Mesenchymal stem cell (in vitro differentiated cells and primary cell): ENCODE results near the gene ILDR1.

Experiments
- DNase-seq: peaks from one replicate; pipeline ENCODE4 v3.0.0-alpha.2; 2013
- H2AFZ ChIP-seq: one replicate; pipeline ENCODE4 v1.6.1; 2013; ENCODE audit warnings: low read depth, mild to moderate bottlenecking, control low read depth, inconsistent platforms, low read length, moderate library complexity
- H2AK5ac ChIP-seq: 2 replicates; pipeline ENCODE4 v1.6.1; 2013; ENCODE audit warnings: low read length, moderate library complexity, mild to moderate bottlenecking, inconsistent platforms; ENCODE audit not compliant: severe bottlenecking
- H2BK120ac ChIP-seq: one replicate; pipeline ENCODE4 v1.6.1; 2013; ENCODE audit warnings: low read depth, mild to moderate bottlenecking, inconsistent platforms, low read length, moderate library complexity
- H2BK12ac ChIP-seq, 2 experiments: one replicate each; pipeline ENCODE4 v1.6.1; 2013; ENCODE audit warnings: inconsistent platforms in 2 of 2, low read length in 2 of 2, mild to moderate bottlenecking in 2 of 2, moderate library complexity in 2 of 2, control low read depth in 1 of 2
- H2BK15ac ChIP-seq: one replicate; pipeline ENCODE4 v1.6.1; 2013; ENCODE audit warnings: mild to moderate bottlenecking, low read depth, inconsistent platforms; ENCODE audit not compliant: poor library complexity, severe bottlenecking
- H2BK5ac ChIP-seq: 2 replicates; pipeline ENCODE4 v1.6.1; 2013; ENCODE audit warnings: low read depth, mild to moderate bottlenecking, low read length, control low read depth, inconsistent platforms; ENCODE audit not compliant: poor library complexity, severe bottlenecking
- H3K14ac ChIP-seq, 2 experiments: one replicate each; pipeline ENCODE4 v1.6.1; 2013; ENCODE audit warnings: inconsistent platforms in 2 of 2, low read length in 2 of 2, control low read depth in 1 of 2, mild to moderate bottlenecking in 1 of 2, moderate library complexity in 1 of 2
- H3K18ac ChIP-seq, 2 experiments: one replicate each; pipeline ENCODE4 v1.6.1; 2013; ENCODE audit warnings: inconsistent platforms in 2 of 2, low read length in 2 of 2, control low read depth in 1 of 2, low read depth in 1 of 2, mild to moderate bottlenecking in 1 of 2
- H3K23ac ChIP-seq, 2 experiments: one replicate each; pipeline ENCODE4 v1.6.1; 2013; ENCODE audit warnings: inconsistent platforms in 2 of 2, low read length in 2 of 2, mild to moderate bottlenecking in 2 of 2, moderate library complexity in 2 of 2, control low read depth in 1 of 2
- H3K27ac ChIP-seq: 2 replicates; pipeline ENCODE4 v1.5.1; 2013; ENCODE audit warnings: mild to moderate bottlenecking, moderate library complexity, low read length, control low read depth, inconsistent platforms; ENCODE audit not compliant: poor library complexity, severe bottlenecking
- H3K27me3 ChIP-seq, 2 experiments: 2 replicates each; pipeline versions ENCODE4 v1.6.1 to v1.7.0; 2013; ENCODE audit warnings: low read length in 2 of 2, mild to moderate bottlenecking in 2 of 2, moderate library complexity in 2 of 2, control low read depth in 1 of 2, inconsistent platforms in 1 of 2; ENCODE audit not compliant: control insufficient read depth in 1 of 2, insufficient read depth in 1 of 2
- H3K36me3 ChIP-seq, 2 experiments: 2 replicates each; pipeline versions ENCODE4 v1.6.1 to v1.7.0; 2013; ENCODE audit warnings: low read length in 2 of 2, control low read depth in 1 of 2, inconsistent platforms in 1 of 2, low read depth in 1 of 2, mild to moderate bottlenecking in 1 of 2; ENCODE audit not compliant: insufficient read depth in 2 of 2, control insufficient read depth in 1 of 2
- H3K4ac ChIP-seq, 2 experiments: one replicate each; pipeline ENCODE4 v1.6.1; 2013; ENCODE audit warnings: inconsistent platforms in 2 of 2, low read length in 2 of 2, mild to moderate bottlenecking in 2 of 2, moderate library complexity in 2 of 2, control low read depth in 1 of 2, low read depth in 1 of 2
- H3K4me1 ChIP-seq: 2 replicates; pipeline ENCODE4 v1.6.1; 2013; ENCODE audit warnings: low read depth, low read length, control low read depth; ENCODE audit not compliant: control insufficient read depth, insufficient read depth
- H3K4me2 ChIP-seq: 2 replicates; pipeline ENCODE4 v1.6.1; 2013; ENCODE audit warnings: low read length, mild to moderate bottlenecking, inconsistent platforms; ENCODE audit not compliant: poor library complexity, severe bottlenecking
- H3K4me3 ChIP-seq, 2 experiments: 2 replicates each; pipeline versions ENCODE4 v1.5.1 to v1.7.0; 2013; ENCODE audit warnings: low read length in 2 of 2, mild to moderate bottlenecking in 2 of 2, control low read depth in 1 of 2, low read depth in 1 of 2; ENCODE audit not compliant: insufficient read depth in 1 of 2
- H3K79me1 ChIP-seq: replicated peaks from 2 replicates; pipeline ENCODE4 v1.6.1; 2013; ENCODE audit warnings: mild to moderate bottlenecking, control low read depth, low read length, inconsistent platforms; ENCODE audit not compliant: poor library complexity, severe bottlenecking
- H3K9ac ChIP-seq: 2 replicates; pipeline ENCODE4 v1.7.0; 2013; ENCODE audit warnings: mild to moderate bottlenecking, low read length, moderate library complexity
- H3K9me3 ChIP-seq: 2 replicates; pipeline ENCODE4 v1.7.0; 2013; ENCODE audit warnings: mild to moderate bottlenecking, low read length; ENCODE audit not compliant: control insufficient read depth
- H4K8ac ChIP-seq: one replicate; pipeline ENCODE4 v1.6.1; 2013; ENCODE audit warnings: inconsistent platforms, mild to moderate bottlenecking, low read length, moderate library complexity
- H4K91ac ChIP-seq: one replicate; pipeline ENCODE4 v1.6.1; 2013; ENCODE audit warnings: mild to moderate bottlenecking, low read length, inconsistent platforms
- WGBS: methylation state at CpG from one replicate; pipeline ENCODE4 v1.1.7; 2013; ENCODE audit warnings: mixed read lengths; 5-methylcytosine and 5-hydroxymethylcytosine counted together

ILDR1 gene

GRCh38 chr3:122021037-122021436 is 1.0 kb downstream of the ILDR1 start:
- Histone ChIP-seq H4K8ac (no peak overlapping the region), H3K4me2 (no peak overlapping the region)

GRCh38 chr3:122019493-122019892 is 2.6 kb downstream of the ILDR1 start:
- Histone ChIP-seq H3K4ac (no peak overlapping the region), H2BK12ac (no peak overlapping the region), H3K27ac (no peak overlapping the region), H3K9me3 (no peaks in the 10 kb centered on the region), H3K36me3 (no peaks in the 10 kb centered on the region), H3K14ac (no peak overlapping the region), H3K9ac (no peak overlapping the region), H2BK5ac (no peak overlapping the region), H2BK120ac (no peak overlapping the region), H2BK15ac (no peak overlapping the region), H3K4me3 (no peak overlapping the region), H3K4me2 (no peak overlapping the region), H3K4me1 (peaks cover 7% of the 10 kb centered on the region), H2AFZ (no peak overlapping the region), H4K91ac (no peak overlapping the region), H3K27me3 (peaks cover 23 to 40% of the 10 kb centered on the region in 2 experiments), H3K18ac (no peak overlapping the region), H3K79me1 (no peaks in the 10 kb centered on the region), H2AK5ac (no peak overlapping the region), H3K23ac (no peak overlapping the region), H4K8ac (no peak overlapping the region)
- no peak for DNase-seq

More at GRCh38 chr3:122021037-122021436, 1.0 kb downstream of the ILDR1 start:
- Histone ChIP-seq H3K9ac (no peak overlapping the region), H3K36me3 (no peaks in the 10 kb centered on the region), H3K27ac (no peak overlapping the region), H2AK5ac (no peak overlapping the region), H3K18ac (no peak overlapping the region), H3K9me3 (no peaks in the 10 kb centered on the region), H4K91ac (no peak overlapping the region), H3K4ac (no peak overlapping the region), H3K4me1 (peaks cover 7% of the 10 kb centered on the region), H2BK15ac (no peak overlapping the region), H2BK5ac (no peak overlapping the region), H3K79me1 (no peaks in the 10 kb centered on the region), H2AFZ (no peak overlapping the region), H3K4me3 (no peak overlapping the region), H3K27me3 (peaks cover 23 to 36% of the 10 kb centered on the region in 2 experiments), H3K14ac (no peak overlapping the region), H2BK120ac (no peak overlapping the region), H2BK12ac (no peak overlapping the region), H3K23ac (no peak overlapping the region)
- DNase-seq = no peak
- no CpG with 5 or more reads among the region's 1 CpG for WGBS

GRCh38 chr3:122014741-122015140 is 7.3 kb downstream of the ILDR1 start:
- H3K4me1 ChIP-seq = no peaks in the 10 kb centered on the region
- H3K9ac ChIP-seq = no peak overlapping the region
- H2AFZ ChIP-seq = no peak overlapping the region
- H3K27ac ChIP-seq = no peak overlapping the region
- DNase-seq = no peak
- no peak overlapping the region for H3K4ac ChIP-seq
- H3K9me3 ChIP-seq = no peaks in the 10 kb centered on the region
- H3K36me3 ChIP-seq = no peaks in the 10 kb centered on the region
- no peak overlapping the region for H3K18ac ChIP-seq
- no peak overlapping the region for H3K14ac ChIP-seq
- H2BK12ac ChIP-seq = no peak overlapping the region
- no peak overlapping the region for H2BK120ac ChIP-seq
- H2BK15ac ChIP-seq = no peak overlapping the region
- H3K4me2 ChIP-seq = no peak overlapping the region
- no peak overlapping the region for H2AK5ac ChIP-seq
- no peak overlapping the region for H4K91ac ChIP-seq
- peaks cover 8 to 24% of the 10 kb centered on the region in 2 experiments for H3K27me3 ChIP-seq
- no peak overlapping the region for H3K4me3 ChIP-seq
- H3K23ac ChIP-seq = no peak overlapping the region
- 71% methylated on average over 1 of the region's 1 CpG for WGBS
- no peak overlapping the region for H4K8ac ChIP-seq
- H2BK5ac ChIP-seq = no peak overlapping the region
- no peaks in the 10 kb centered on the region for H3K79me1 ChIP-seq

- H2BK5ac ChIP-seq = no peak overlapping the region
- no peak overlapping the region for H2AK5ac ChIP-seq
- WGBS = 82% methylated on average over 3 of the region's 5 CpGs
- no peak overlapping the region for H2AFZ ChIP-seq
- no peak overlapping the region for H3K4ac ChIP-seq
- H2BK15ac ChIP-seq = no peak overlapping the region
- no peak overlapping the region for H2BK12ac ChIP-seq
- no peak overlapping the region for H4K91ac ChIP-seq
- H3K4me3 ChIP-seq = no peak overlapping the region
- H3K23ac ChIP-seq = no peak overlapping the region
- H3K9me3 ChIP-seq = no peaks in the 10 kb centered on the region
- H2BK120ac ChIP-seq = no peak overlapping the region
- no peaks in the 10 kb centered on the region for H3K79me1 ChIP-seq
- H4K8ac ChIP-seq = no peak overlapping the region
- H3K27me3 ChIP-seq = peaks cover 8 to 21% of the 10 kb centered on the region in 2 experiments
- no peak for DNase-seq
- no peaks in the 10 kb centered on the region for H3K36me3 ChIP-seq
- H3K14ac ChIP-seq = no peak overlapping the region
- no peak overlapping the region for H3K18ac ChIP-seq
- H3K9ac ChIP-seq = no peak overlapping the region
- H3K4me2 ChIP-seq = no peak overlapping the region
- no peaks in the 10 kb centered on the region for H3K4me1 ChIP-seq
- no peak overlapping the region for H3K27ac ChIP-seq
Measured at GRCh38 chr3:122013448-122013925, 8.6 kb downstream of the ILDR1 start.
